Mesodermal cell (in vitro differentiated cells): Measurements from ENCODE around the gene ADAMTSL1.
A peak's percentile ranks its signal among the peaks of the same experiment; 100 is the strongest.

Experiments used
- H3K27ac ChIP-seq: 2 replicates; pipeline ENCODE4 v1.7.0; 2013; ENCODE audit warnings: mild to moderate bottlenecking, low read depth, low read length, moderate library complexity; ENCODE audit not compliant: severe bottlenecking
- H3K36me3 ChIP-seq: 2 replicates; pipeline ENCODE4 v1.7.1; 2013; ENCODE audit warnings: mild to moderate bottlenecking, low read length, moderate library complexity; ENCODE audit not compliant: control insufficient read depth, insufficient read depth
- H3K4me1 ChIP-seq: one replicate; pipeline ENCODE4 v1.7.1; 2013; ENCODE audit warnings: mild to moderate bottlenecking, low read length; ENCODE audit not compliant: insufficient read depth, control insufficient read depth, poor library complexity, severe bottlenecking
- H3K4me3 ChIP-seq: 2 replicates; pipeline ENCODE4 v1.7.0; 2013; ENCODE audit warnings: low read length, control low read depth, mild to moderate bottlenecking; ENCODE audit not compliant: insufficient read depth, poor library complexity, severe bottlenecking; ENCODE audit errors: extremely low read depth
- H3K9me3 ChIP-seq: 2 replicates; pipeline ENCODE4 v1.7.1; 2013; ENCODE audit warnings: mild to moderate bottlenecking, low read length, moderate library complexity; ENCODE audit not compliant: control insufficient read depth
- WGBS, 2 experiments: methylation state at CpG; one replicate each; pipeline ENCODE4 v1.1.5; 2013; ENCODE audit warnings: missing lambda C conversion rate in 2 of 2; ENCODE audit not compliant: insufficient coverage in 2 of 2; 5-methylcytosine and 5-hydroxymethylcytosine counted together

ADAMTSL1 gene

GRCh38 chr9:18466101-18466500 is 7.9 kb upstream of the ADAMTSL1 start:
- Histone ChIP-seq H3K9me3 (peaks cover 6% of the 10 kb centered on the region), H3K27ac (no peak overlapping the region)

DNA sequence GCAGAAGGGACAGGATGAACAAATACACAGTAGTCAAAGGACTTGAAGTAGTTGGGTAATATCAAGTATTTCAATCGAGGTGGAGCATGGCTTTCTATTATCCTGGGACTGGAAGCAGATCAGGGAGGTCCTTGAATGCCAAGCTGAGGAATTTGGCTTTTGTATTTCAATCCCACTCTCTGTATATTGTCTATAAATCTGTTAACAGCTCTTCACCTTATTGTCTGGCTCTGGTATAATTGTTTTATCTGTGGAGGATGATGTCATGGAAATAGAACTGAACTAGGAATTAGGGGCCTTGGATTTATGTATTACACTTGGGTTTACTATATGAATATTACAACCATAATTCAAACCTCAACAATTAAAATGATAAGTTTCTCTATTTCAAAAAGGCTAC is 6.3 kb upstream of the ADAMTSL1 start:
- Histone ChIP-seq H3K4me1 (peaks cover 2% of the 10 kb centered on the region), H3K27ac (no peak overlapping the region), H3K9me3 (peaks cover 6% of the 10 kb centered on the region), H3K4me3 (no peak overlapping the region), H3K36me3 (no peaks in the 10 kb centered on the region)
- 80% methylated on average over 1 of the region's 1 CpG; no CpG with 5 or more reads in 1 of the 2 experiments for WGBS, 2 experiments

More at GRCh38 chr9:18466101-18466500, 7.9 kb upstream of the ADAMTSL1 start:
- WGBS, 2 experiments = 80% methylated on average over 1 of the region's 4 CpGs; no CpG with 5 or more reads in 1 of the 2 experiments
- Histone ChIP-seq H3K36me3 (no peaks in the 10 kb centered on the region), H3K4me1 (no peaks in the 10 kb centered on the region), H3K4me3 (no peak overlapping the region)

DNA sequence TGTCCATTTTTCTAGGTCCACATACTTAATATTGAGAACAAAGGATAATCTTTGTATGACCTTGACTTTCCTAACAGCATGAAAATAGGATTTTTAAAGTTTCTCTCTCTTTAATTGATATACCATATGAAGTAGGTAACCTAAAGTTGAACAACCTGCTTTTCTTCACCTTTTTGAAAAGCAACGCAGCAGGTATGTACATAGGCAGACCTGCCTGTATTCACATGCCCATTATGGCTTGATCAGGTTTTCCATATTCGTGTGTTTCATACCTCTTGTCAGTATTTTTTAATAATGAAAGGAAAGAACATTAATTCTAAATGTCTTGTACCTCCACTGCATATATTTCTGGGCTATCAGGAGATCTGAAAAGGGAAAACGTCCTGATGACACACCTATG is 1.5 kb upstream of the ADAMTSL1 start:
- H3K36me3 ChIP-seq = no peaks in the 10 kb centered on the region
- H3K9me3 ChIP-seq = peaks cover 6% of the 10 kb centered on the region
- no peak overlapping the region for H3K27ac ChIP-seq
- H3K4me3 ChIP-seq = no peak overlapping the region
- peaks cover 4% of the 10 kb centered on the region for H3K4me1 ChIP-seq
- WGBS, 2 experiments = 90% methylated on average over 2 of the region's 3 CpGs; no CpG with 5 or more reads in 1 of the 2 experiments

DNA sequence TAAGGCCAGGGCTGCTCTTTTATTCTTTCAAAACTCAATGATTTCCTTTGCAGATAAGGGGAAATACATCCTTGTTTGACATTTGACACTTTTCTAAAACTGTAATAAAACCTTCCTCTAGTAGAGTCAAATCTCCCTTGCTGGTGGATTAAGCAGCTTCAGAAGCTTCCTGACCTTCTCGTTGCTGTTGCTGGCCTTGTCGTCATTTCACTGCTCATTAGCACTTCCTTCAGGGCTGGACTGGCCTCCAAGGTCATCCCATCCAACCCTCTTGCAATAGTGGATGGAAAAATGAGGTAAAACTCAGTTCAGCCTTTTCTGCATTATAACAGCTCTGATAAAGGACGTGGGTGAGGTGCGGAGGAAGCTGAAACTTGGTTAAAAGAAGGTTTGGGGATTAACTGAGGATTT is 1.1 kb upstream of the ADAMTSL1 start:
- Histone ChIP-seq H3K4me1 (peaks cover 4% of the 10 kb centered on the region), H3K36me3 (no peaks in the 10 kb centered on the region), H3K4me3 (no peak overlapping the region), H3K27ac (no peak overlapping the region), H3K9me3 (peaks cover 6% of the 10 kb centered on the region)
- 13% methylated on average over 3 of the region's 4 CpGs; no CpG with 5 or more reads in 1 of the 2 experiments for WGBS, 2 experiments

GRCh38 chr9:18474783-18475182 is 830 bp downstream of the ADAMTSL1 start:
- Histone ChIP-seq H3K27ac (no peak overlapping the region), H3K9me3 (no peaks in the 10 kb centered on the region), H3K4me3 (peak overlapping the region; percentile 31), H3K4me1 (peaks cover 10% of the 10 kb centered on the region), H3K36me3 (no peaks in the 10 kb centered on the region)
- WGBS, 2 experiments = 86 to 94% methylated on average over 2 to 4 of the region's 4 CpGs

DNA sequence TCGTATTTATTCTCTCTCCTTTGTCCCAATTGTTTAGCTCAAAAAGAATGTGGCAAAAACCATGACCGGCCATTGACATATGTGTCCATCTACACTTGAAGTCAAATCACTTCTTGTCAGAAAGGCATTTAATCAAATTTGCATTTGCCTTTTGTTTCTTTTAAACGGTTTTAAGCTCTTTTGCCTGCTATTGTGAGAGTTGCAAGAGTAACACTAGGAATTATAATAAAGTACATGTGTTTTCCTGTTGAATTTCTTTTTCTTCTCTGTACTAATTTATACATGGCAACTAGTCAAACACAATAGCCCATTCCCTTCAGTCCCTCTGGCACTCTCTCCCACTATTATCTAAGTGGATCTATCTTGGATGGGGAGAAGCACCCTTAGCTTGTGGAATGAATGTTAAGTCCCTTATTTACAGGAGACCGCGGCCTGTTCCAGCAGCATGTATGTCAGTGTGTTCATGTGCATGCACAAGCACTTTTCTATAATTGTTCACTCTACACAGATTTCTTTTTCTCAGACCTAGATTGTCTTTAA is 3.2 kb downstream of the ADAMTSL1 start:
- peaks cover 10% of the 10 kb centered on the region for H3K4me1 ChIP-seq
- H3K36me3 ChIP-seq = no peaks in the 10 kb centered on the region
- no peak overlapping the region for H3K27ac ChIP-seq
- WGBS, 2 experiments = 89 to 100% methylated on average over 2 to 4 of the region's 5 CpGs
- no peaks in the 10 kb centered on the region for H3K9me3 ChIP-seq
- H3K4me3 ChIP-seq = no peak overlapping the region

- Histone ChIP-seq H3K27ac (no peak overlapping the region), H3K9me3 (no peaks in the 10 kb centered on the region), H3K4me1 (peaks cover 8% of the 10 kb centered on the region), H3K36me3 (no peaks in the 10 kb centered on the region), H3K4me3 (no peak overlapping the region)
Measured at GRCh38 chr9:18477719-18478118, 3.8 kb downstream of the ADAMTSL1 start.

DNA sequence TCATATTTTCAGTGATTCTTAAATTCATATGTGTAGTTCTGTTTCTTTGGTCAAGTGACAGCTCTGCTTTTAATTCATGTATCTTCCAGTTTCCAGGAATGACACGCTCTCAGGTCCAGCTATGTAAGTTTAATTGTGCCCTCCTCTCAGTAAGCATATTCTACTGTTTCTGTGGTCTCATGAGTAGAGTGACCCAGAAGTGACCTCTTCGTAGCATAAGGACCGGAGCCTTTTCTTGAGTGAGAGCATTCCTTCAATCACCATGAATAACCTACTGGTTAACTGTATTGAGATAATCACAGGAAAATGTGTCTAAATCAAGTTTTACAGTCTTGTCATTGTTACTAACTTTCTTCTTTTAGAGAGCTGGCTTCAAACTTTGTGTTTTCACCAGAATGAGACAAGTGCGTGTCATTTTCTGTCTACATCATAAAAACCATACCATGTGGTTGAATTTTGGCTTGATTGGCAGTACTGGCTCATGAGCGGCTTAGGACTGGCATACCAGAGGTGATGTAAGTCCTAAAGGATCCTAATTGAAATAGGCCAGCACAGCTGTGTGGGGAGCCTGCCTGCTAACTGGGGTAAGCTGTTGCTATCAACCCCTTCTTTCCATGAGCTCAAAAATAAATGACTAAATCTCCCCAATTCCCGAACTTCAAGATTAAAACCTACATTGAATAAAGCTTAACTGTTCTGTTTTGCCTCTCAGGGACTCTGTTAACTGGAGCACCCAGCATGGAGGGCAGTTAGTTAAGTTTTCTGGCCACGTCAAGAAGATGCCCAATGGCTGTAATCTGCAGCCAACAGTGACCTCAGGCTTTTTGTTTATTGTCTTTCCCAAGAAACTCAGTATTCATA is 4.8 kb downstream of the ADAMTSL1 start:
- no peak overlapping the region for H3K27ac ChIP-seq
- peaks cover 5% of the 10 kb centered on the region for H3K4me1 ChIP-seq
- 93 to 95% methylated on average over 2 to 3 of the region's 7 CpGs for WGBS, 2 experiments
- no peak overlapping the region for H3K4me3 ChIP-seq
- no peaks in the 10 kb centered on the region for H3K36me3 ChIP-seq
- no peaks in the 10 kb centered on the region for H3K9me3 ChIP-seq

DNA sequence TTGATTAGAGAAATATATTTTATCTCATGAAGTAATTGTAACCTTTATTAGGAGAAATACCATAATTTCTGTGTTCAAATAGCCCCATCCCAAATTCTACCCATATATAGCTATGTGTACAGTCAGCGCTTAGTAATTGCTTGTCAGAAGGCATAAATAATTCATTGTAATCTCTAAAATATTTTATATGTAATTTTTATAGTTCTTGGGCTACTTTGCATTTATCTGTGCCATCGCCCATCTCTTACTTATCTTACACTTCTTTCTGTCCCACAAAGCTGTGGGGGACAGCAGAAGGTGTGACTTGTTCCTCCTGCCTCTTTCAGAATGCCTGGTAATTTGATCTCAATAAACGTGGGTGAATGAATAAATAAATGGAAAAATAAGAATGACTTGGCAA is 5.5 kb downstream of the ADAMTSL1 start:
- no peak overlapping the region for H3K27ac ChIP-seq
- peaks cover 5% of the 10 kb centered on the region for H3K4me1 ChIP-seq
- WGBS, 2 experiments = 86 to 88% methylated on average over 1 of the region's 3 CpGs
- H3K36me3 ChIP-seq = no peaks in the 10 kb centered on the region
- no peaks in the 10 kb centered on the region for H3K9me3 ChIP-seq
- no peak overlapping the region for H3K4me3 ChIP-seq

DNA sequence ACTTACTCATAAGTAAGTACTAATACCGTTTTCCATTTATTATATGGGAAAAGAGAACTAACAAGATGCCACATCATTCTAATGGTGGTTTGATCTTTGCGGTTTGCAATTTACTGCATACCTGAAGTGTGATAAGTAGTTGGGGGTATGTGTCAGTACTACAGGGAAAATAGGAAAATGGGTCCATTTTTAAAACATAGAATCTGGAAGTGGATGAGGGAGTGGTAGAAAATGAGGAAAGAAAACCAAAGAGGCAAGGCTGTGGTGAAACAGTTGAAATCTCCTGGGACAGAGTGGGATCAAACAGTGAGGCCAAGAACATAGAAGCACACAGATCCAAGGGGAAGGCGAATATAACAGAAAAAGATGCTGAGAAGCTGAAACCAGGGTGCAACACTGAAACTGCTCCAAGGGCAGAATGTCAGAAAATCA is 6.7 kb downstream of the ADAMTSL1 start:
- 55 to 78% methylated on average over 2 of the region's 3 CpGs for WGBS, 2 experiments
- Histone ChIP-seq H3K36me3 (no peaks in the 10 kb centered on the region), H3K4me1 (peaks cover 7% of the 10 kb centered on the region), H3K27ac (no peak overlapping the region), H3K4me3 (no peak overlapping the region), H3K9me3 (no peaks in the 10 kb centered on the region)

GRCh38 chr9:18482371-18482770 is 8.4 kb downstream of the ADAMTSL1 start:
- Histone ChIP-seq H3K4me1 (peaks cover 14% of the 10 kb centered on the region), H3K27ac (no peak overlapping the region), H3K4me3 (no peak overlapping the region), H3K36me3 (no peaks in the 10 kb centered on the region), H3K9me3 (no peaks in the 10 kb centered on the region)
- WGBS, 2 experiments = no CpG with 5 or more reads among the region's 2 CpGs
